ENCODE data around the gene KLF12.

DNA sequence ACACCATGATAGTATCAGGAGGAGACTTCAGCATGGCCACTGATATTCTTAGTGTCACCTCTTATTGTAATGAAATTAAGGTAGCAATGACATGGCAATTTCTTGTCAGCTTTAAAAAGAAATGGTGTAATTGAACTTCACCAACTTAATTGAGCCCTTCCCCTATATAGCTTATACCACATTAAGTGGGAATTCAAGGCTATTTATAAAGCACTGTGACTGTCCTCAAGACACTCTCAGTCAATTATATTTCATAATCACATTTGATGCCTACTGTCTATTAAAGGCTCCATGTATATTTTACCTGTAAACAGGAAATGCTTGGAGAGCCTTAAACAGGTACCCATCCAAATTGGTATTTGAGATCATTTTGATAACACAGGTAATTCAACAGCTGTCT lies 28.3 kb downstream of the KLF12 start:
- no peak for TF ChIP-seq EZH2phosphoT487 (IDR thresholded peaks at IDR 0.05; ENCODE audit: unreplicated experiment)
- TF ChIP-seq POLR2AphosphoS5 (IDR thresholded peaks at IDR 0.05; ENCODE audit: low read depth) = no peak
- no peak for TF ChIP-seq CTCF (conservative IDR thresholded peaks at IDR 0.05; ENCODE audit: low read depth in 2 of 2)
- TF ChIP-seq ZNF331 (CRISPR knock-in tag; IDR thresholded peaks at IDR 0.05; ENCODE audit: low read depth) = no peak
- TF ChIP-seq CREB1 (CRISPR knock-in tag; IDR thresholded peaks at IDR 0.05; ENCODE audit: low read depth) = no peak
- no peak for TF ChIP-seq EZH2 (IDR thresholded peaks at IDR 0.05; ENCODE audit: low read depth, unreplicated experiment)
- TF ChIP-seq, protein P1, sequence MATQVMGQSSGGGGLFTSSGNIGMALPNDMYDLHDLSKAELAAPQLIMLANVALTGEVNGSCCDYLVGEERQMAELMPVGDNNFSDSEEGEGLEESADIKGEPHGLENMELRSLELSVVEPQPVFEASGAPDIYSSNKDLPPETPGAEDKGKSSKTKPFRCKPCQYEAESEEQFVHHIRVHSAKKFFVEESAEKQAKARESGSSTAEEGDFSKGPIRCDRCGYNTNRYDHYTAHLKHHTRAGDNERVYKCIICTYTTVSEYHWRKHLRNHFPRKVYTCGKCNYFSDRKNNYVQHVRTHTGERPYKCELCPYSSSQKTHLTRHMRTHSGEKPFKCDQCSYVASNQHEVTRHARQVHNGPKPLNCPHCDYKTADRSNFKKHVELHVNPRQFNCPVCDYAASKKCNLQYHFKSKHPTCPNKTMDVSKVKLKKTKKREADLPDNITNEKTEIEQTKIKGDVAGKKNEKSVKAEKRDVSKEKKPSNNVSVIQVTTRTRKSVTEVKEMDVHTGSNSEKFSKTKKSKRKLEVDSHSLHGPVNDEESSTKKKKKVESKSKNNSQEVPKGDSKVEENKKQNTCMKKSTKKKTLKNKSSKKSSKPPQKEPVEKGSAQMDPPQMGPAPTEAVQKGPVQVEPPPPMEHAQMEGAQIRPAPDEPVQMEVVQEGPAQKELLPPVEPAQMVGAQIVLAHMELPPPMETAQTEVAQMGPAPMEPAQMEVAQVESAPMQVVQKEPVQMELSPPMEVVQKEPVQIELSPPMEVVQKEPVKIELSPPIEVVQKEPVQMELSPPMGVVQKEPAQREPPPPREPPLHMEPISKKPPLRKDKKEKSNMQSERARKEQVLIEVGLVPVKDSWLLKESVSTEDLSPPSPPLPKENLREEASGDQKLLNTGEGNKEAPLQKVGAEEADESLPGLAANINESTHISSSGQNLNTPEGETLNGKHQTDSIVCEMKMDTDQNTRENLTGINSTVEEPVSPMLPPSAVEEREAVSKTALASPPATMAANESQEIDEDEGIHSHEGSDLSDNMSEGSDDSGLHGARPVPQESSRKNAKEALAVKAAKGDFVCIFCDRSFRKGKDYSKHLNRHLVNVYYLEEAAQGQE (IDR thresholded peaks at IDR 0.05; ENCODE audit: unreplicated experiment) = no peak
- TF ChIP-seq STAT1 (IDR thresholded peaks at IDR 0.05; ENCODE audit: unreplicated experiment) = no peak
- TF ChIP-seq, protein P2, sequence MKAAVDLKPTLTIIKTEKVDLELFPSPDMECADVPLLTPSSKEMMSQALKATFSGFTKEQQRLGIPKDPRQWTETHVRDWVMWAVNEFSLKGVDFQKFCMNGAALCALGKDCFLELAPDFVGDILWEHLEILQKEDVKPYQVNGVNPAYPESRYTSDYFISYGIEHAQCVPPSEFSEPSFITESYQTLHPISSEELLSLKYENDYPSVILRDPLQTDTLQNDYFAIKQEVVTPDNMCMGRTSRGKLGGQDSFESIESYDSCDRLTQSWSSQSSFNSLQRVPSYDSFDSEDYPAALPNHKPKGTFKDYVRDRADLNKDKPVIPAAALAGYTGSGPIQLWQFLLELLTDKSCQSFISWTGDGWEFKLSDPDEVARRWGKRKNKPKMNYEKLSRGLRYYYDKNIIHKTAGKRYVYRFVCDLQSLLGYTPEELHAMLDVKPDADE (IDR thresholded peaks at IDR 0.05) = no peak
- TF ChIP-seq JUNB (IDR thresholded peaks at IDR 0.05; ENCODE audit: unreplicated experiment) = no peak
- TF ChIP-seq, protein P3, sequence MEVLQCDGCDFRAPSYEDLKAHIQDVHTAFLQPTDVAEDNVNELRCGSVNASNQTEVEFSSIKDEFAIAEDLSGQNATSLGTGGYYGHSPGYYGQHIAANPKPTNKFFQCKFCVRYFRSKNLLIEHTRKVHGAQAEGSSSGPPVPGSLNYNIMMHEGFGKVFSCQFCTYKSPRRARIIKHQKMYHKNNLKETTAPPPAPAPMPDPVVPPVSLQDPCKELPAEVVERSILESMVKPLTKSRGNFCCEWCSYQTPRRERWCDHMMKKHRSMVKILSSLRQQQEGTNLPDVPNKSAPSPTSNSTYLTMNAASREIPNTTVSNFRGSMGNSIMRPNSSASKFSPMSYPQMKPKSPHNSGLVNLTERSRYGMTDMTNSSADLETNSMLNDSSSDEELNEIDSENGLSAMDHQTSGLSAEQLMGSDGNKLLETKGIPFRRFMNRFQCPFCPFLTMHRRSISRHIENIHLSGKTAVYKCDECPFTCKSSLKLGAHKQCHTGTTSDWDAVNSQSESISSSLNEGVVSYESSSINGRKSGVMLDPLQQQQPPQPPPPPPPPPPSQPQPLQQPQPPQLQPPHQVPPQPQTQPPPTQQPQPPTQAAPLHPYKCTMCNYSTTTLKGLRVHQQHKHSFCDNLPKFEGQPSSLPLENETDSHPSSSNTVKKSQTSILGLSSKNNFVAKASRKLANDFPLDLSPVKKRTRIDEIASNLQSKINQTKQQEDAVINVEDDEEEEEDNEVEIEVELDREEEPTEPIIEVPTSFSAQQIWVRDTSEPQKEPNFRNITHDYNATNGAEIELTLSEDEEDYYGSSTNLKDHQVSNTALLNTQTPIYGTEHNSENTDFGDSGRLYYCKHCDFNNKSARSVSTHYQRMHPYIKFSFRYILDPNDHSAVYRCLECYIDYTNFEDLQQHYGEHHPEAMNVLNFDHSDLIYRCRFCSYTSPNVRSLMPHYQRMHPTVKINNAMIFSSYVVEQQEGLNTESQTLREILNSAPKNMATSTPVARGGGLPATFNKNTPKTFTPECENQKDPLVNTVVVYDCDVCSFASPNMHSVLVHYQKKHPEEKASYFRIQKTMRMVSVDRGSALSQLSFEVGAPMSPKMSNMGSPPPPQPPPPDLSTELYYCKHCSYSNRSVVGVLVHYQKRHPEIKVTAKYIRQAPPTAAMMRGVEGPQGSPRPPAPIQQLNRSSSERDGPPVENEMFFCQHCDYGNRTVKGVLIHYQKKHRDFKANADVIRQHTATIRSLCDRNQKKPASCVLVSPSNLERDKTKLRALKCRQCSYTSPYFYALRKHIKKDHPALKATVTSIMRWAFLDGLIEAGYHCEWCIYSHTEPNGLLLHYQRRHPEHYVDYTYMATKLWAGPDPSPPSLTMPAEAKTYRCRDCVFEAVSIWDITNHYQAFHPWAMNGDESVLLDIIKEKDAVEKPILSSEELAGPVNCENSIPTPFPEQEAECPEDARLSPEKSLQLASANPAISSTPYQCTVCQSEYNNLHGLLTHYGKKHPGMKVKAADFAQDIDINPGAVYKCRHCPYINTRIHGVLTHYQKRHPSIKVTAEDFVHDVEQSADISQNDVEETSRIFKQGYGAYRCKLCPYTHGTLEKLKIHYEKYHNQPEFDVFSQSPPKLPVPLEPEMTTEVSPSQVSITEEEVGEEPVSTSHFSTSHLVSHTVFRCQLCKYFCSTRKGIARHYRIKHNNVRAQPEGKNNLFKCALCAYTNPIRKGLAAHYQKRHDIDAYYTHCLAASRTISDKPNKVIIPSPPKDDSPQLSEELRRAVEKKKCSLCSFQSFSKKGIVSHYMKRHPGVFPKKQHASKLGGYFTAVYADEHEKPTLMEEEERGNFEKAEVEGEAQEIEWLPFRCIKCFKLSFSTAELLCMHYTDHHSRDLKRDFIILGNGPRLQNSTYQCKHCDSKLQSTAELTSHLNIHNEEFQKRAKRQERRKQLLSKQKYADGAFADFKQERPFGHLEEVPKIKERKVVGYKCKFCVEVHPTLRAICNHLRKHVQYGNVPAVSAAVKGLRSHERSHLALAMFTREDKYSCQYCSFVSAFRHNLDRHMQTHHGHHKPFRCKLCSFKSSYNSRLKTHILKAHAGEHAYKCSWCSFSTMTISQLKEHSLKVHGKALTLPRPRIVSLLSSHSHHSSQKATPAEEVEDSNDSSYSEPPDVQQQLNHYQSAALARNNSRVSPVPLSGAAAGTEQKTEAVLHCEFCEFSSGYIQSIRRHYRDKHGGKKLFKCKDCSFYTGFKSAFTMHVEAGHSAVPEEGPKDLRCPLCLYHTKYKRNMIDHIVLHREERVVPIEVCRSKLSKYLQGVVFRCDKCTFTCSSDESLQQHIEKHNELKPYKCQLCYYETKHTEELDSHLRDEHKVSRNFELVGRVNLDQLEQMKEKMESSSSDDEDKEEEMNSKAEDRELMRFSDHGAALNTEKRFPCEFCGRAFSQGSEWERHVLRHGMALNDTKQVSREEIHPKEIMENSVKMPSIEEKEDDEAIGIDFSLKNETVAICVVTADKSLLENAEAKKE (CRISPR knock-in tag; IDR thresholded peaks at IDR 0.05) = no peak

Data from GM23338 (cell line).